ENCODE results near the gene FHL2. TPM values are rescaled to one million over a fixed set of nuclear protein-coding genes. Genes with fewer than 3 reads are reported as not detected.

FHL2 gene
- total RNA-seq, 2 donors from 2014 or later = 11.1 to 11.4 TPM

- Histone ChIP-seq H3K4me1 (ENCODE audit: control insufficient read depth, insufficient read depth, low read length) (no peaks in the 10 kb centered on the region), H3K36me3 (ENCODE audit: control insufficient read depth, insufficient read depth, low read length) (no peaks in the 10 kb centered on the region), H3K4me3 (ENCODE audit: low read length) (no peak overlapping the region), H3K9ac (ENCODE audit: extremely low read depth, low read length, poor library complexity, severe bottlenecking) (no peak overlapping the region), H3K9me3 (ENCODE audit: control insufficient read depth, low read length) (no peaks in the 10 kb centered on the region), H3K27me3 (ENCODE audit: control insufficient read depth, insufficient read depth, low read length, poor library complexity, severe bottlenecking) (no peaks in the 10 kb centered on the region), H3K27ac (ENCODE audit: low read depth, low read length) (no peak overlapping the region)
- no peaks in the 10 kb centered on the region for H3K27me3 Mint-ChIP-seq (ENCODE audit: insufficient read depth)
- H3K4me1 Mint-ChIP-seq = no peaks in the 10 kb centered on the region
- no peak overlapping the region for H3K27ac Mint-ChIP-seq
- no peak for TF ChIP-seq CTCF (conservative IDR thresholded peaks at IDR 0.05)
- DNase-seq = no peak
- no peak overlapping the region for H3K4me3 Mint-ChIP-seq
- H3K36me3 Mint-ChIP-seq (ENCODE audit: low read depth) = peaks cover 7% of the 10 kb centered on the region
- H3K9me3 Mint-ChIP-seq = no peaks in the 10 kb centered on the region
Measured at GRCh38 chr2:105313877-105314276, 85.0 kb downstream of the FHL2 start.

Other genes starting within 250 kb of the FHL2 start
- not detected for gene GPR45, start 157.3 kb downstream of the FHL2 start, total RNA-seq
- 10 to 100 TPM; 15.5 to 17.4 TPM for gene TGFBRAP1, start 69.3 kb downstream of the FHL2 start, total RNA-seq
- 10 to 100 TPM; 18.1 to 22.2 TPM for gene C2orf49, start 61.5 kb downstream of the FHL2 start, total RNA-seq